ENCODE data around the gene LYZL1.
"Not testable (repeated sequence)": the region's sequence is repeated elsewhere in the genome, so short reads cannot be mapped to it uniquely, and the experiment has no call there.

The LYZL1 gene

DNA sequence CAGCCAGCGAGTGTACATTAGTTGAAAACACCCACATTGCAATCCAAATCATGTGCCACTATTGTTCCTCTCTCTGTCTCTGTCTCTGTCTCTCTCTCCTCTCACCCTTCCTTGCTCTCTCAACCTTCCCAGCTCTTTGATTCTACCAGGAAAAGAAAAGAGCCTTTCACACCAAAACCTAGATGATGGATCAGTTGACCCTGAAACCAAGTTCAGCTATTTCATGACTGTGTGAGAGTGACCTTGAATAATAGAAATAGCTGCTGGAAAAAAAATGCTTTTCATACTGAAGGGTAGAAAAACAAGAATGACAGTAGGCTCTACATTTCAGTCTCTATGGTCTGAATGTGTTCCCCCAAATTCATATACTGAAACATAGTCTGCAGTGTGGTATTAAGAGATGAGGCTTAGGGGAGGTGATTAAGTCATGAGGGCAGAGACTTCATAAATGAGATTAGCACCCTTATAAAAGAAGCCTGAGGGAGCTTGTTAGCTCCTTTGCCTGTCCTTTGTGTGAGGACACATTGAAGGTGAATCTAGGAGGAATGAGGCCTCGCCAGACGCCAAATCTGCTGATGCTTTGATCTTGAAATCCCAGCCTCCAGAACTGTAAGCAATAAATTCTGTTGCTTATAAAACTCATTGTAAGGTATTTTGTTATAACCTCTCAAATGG is 65.2 kb downstream of the LYZL1 start:
- Histone ChIP-seq H3K27ac (ENCODE audit: low read depth, low read length) (no peak overlapping the region), H3K4me1 (ENCODE audit: control insufficient read depth, insufficient read depth, low read length) (no peaks in the 10 kb centered on the region), H3K27me3 (ENCODE audit: control insufficient read depth, insufficient read depth, low read length) (no peaks in the 10 kb centered on the region), H3K4me3 (ENCODE audit: low read depth, low read length) (no peak overlapping the region), H3K36me3 (ENCODE audit: control insufficient read depth, insufficient read depth, low read length) (no peaks in the 10 kb centered on the region), H3K9ac (ENCODE audit: low read depth, low read length) (no peak overlapping the region), H3K9me3 (ENCODE audit: control insufficient read depth, insufficient read depth, low read length) (no peaks in the 10 kb centered on the region)

DNA sequence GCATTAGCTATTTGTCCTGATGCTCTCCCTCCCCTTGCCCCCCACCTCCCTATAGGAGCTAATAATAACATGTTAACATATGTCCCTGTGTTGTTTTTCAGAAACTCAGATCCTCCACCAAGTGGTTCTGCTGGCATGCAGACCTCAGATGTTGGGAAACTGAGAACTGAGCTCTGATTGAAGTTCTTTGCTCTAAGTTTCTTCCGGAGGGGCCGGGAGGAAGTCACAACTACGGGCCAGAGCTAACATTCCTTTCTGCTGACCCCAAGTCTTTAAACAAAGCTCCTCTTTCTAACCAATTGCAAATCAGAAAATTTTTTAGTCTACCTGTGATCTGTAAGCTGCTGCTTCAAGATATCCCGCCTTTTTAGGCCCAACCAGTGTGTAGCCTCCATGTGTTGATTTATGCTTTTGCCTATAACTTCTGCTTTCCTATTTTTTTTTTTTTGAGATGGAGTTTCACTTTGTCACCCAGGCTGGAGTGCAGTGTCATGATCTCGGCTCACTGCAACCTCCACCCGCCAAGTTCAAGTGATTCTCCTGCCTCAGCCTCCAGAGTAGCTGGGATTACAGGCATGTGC is 66.6 kb downstream of the LYZL1 start:
- Histone ChIP-seq H3K36me3 (ENCODE audit: control insufficient read depth, insufficient read depth, low read length) (no peaks in the 10 kb centered on the region), H3K27me3 (ENCODE audit: control insufficient read depth, insufficient read depth, low read length) (no peaks in the 10 kb centered on the region), H3K27ac (ENCODE audit: low read depth, low read length) (no peak overlapping the region), H3K9ac (ENCODE audit: low read depth, low read length) (no peak overlapping the region), H3K4me3 (ENCODE audit: low read depth, low read length) (no peak overlapping the region), H3K4me1 (ENCODE audit: control insufficient read depth, insufficient read depth, low read length) (no peaks in the 10 kb centered on the region), H3K9me3 (ENCODE audit: control insufficient read depth, insufficient read depth, low read length) (no peaks in the 10 kb centered on the region)

- H3K4me1 ChIP-seq (ENCODE audit: control insufficient read depth, insufficient read depth, low read length): no peaks in the 10 kb centered on the region
These were observed 68.1 kb downstream of the LYZL1 start for GRCh38 chr10:29356931-29357330.

GRCh38 chr10:29358010-29358616 is 69.2 kb downstream of the LYZL1 start:
- H3K4me3 ChIP-seq (ENCODE audit: low read depth, low read length): no peak overlapping the region

More at GRCh38 chr10:29356931-29357330, 68.1 kb downstream of the LYZL1 start:
- Histone ChIP-seq H3K9ac (ENCODE audit: low read depth, low read length) (no peak overlapping the region), H3K27me3 (ENCODE audit: control insufficient read depth, insufficient read depth, low read length) (no peaks in the 10 kb centered on the region), H3K27ac (ENCODE audit: low read depth, low read length) (no peak overlapping the region), H3K9me3 (ENCODE audit: control insufficient read depth, insufficient read depth, low read length) (no peaks in the 10 kb centered on the region), H3K36me3 (ENCODE audit: control insufficient read depth, insufficient read depth, low read length) (no peaks in the 10 kb centered on the region), H3K4me3 (ENCODE audit: low read depth, low read length) (no peak overlapping the region)

DNA sequence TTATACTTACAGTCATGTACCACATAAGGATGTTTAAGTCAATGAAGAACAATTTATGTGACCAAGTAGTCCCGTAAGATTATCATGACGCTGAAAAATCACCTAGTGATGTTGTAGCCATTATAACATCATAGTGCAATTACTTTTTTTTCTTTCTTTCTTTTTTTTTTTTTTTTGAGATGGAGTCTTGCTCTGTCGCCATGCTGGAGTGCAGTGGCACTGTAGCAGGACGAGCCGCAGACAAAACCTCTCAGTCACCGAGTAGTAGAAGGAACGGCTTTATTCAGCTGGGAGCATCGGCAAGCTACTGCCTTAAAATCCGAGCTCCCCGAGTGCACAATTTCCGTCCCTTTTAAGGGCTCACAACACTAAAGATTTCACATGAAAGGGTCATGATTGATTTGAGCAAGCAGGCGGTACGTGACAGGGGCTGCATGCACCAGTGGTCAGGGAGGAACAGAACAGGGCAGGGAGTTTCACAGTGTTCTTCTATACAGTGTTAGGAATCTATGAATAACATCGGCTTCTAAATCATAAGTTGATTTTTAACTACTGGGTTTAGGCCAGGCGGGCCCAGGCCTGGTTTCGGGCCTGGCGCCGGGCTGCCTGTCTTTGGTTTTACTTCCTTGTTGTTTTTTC is 71.5 kb downstream of the LYZL1 start:
- not testable (repeated sequence) for H3K4me1 ChIP-seq (ENCODE audit: control insufficient read depth, insufficient read depth, low read length); H3K9ac ChIP-seq (ENCODE audit: low read depth, low read length); H3K9me3 ChIP-seq (ENCODE audit: control insufficient read depth, insufficient read depth, low read length); H3K36me3 ChIP-seq (ENCODE audit: control insufficient read depth, insufficient read depth, low read length); H3K27ac ChIP-seq (ENCODE audit: low read depth, low read length); H3K4me3 ChIP-seq (ENCODE audit: low read depth, low read length); H3K27me3 ChIP-seq (ENCODE audit: control insufficient read depth, insufficient read depth, low read length)

More at GRCh38 chr10:29358010-29358616, 69.2 kb downstream of the LYZL1 start:
- H3K9me3 ChIP-seq (ENCODE audit: control insufficient read depth, insufficient read depth, low read length): no peaks in the 10 kb centered on the region
- H3K36me3 ChIP-seq (ENCODE audit: control insufficient read depth, insufficient read depth, low read length): no peaks in the 10 kb centered on the region
- no peaks in the 10 kb centered on the region for H3K4me1 ChIP-seq (ENCODE audit: control insufficient read depth, insufficient read depth, low read length)
- no peak overlapping the region for H3K9ac ChIP-seq (ENCODE audit: low read depth, low read length)
- no peak overlapping the region for H3K27ac ChIP-seq (ENCODE audit: low read depth, low read length)
- H3K27me3 ChIP-seq (ENCODE audit: control insufficient read depth, insufficient read depth, low read length): no peaks in the 10 kb centered on the region

All from HUES48 (cell line).